GM12878 (cell line): Measurements from ENCODE around the gene DDX11. TPM values are rescaled to one million over a fixed set of nuclear protein-coding genes. Genes with fewer than 3 reads are reported as not detected.
"Not testable (repeated sequence)": the region's sequence is repeated elsewhere in the genome, so short reads cannot be mapped to it uniquely, and the experiment has no call there.

Source experiments
- ATAC-seq: fragments of 200-7000 bp; cut with Tn5 transposase; 3 replicates; pipeline ENCODE4 v1.9.1; 2020; ENCODE audit warnings: mild to moderate bottlenecking, moderate library complexity
- BruUV-seq: library from RNA; stranded (reverse); fragments of 400-500 nt; replicated peaks from 2 replicates; lab custom pipeline; 2021; lab: Mats Ljungman, UMichigan
- CTCF ChIA-PET: fragments of 300-600 bp; sonication (Branson Sonifier 250); formaldehyde crosslinking; extraction: SDS; loops from one replicate; lab custom pipeline; 2021; ENCODE audit warnings: inconsistent platforms; lab: Yijun Ruan, JAX
- POLR2A ChIA-PET: fragments of 350-600 bp; formaldehyde crosslinking; extraction: SDS; loops from one replicate; lab custom pipeline; 2021; ENCODE audit warnings: inconsistent platforms; lab: Charles Lee
- RAD21 ChIA-PET: fragments of 300-600 bp; sonication (Branson Sonifier 250); formaldehyde crosslinking; loops from one replicate; lab custom pipeline; 2023; ENCODE audit warnings: antibody characterized with exemption; ENCODE audit not compliant: unreplicated experiment; lab: Charles Lee
- SMC1A ChIA-PET: fragments of 300-600 bp; sonication (Branson Sonifier 250); formaldehyde crosslinking; loops from one replicate; lab custom pipeline; 2023; ENCODE audit not compliant: unreplicated experiment, uncharacterized antibody; lab: Charles Lee
- DNase-seq: peaks from one replicate; pipeline ENCODE4 v3.0.0-alpha.2; 2011; ENCODE audit warnings: low read depth, low spot score
- FAIRE-seq: peaks from 3 replicates; lab custom pipeline; 2011; peaks lifted over from hg19 to GRCh38; lab: Jason Lieb, UNC
- H2AFZ ChIP-seq: 2 replicates; pipeline ENCODE4 v1.6.0; 2011; ENCODE audit warnings: low read depth, low read length, control low read depth; ENCODE audit not compliant: control insufficient read depth
- H3K27ac ChIP-seq: 2 replicates; pipeline ENCODE4 v1.5.1; 2011; ENCODE audit warnings: control low read depth; ENCODE audit not compliant: control insufficient read depth, insufficient read depth
- H3K27me3 ChIP-seq, 2 experiments: replicated peaks in 1 of 2; 2 replicates each; pipeline versions ENCODE4 v1.6.0 to v1.6.1; 2011; ENCODE audit warnings: low read length in 1 of 2; ENCODE audit not compliant: control insufficient read depth in 2 of 2, insufficient read depth in 2 of 2
- H3K36me3 ChIP-seq, 2 experiments: 2 replicates each; pipeline ENCODE4 v1.5.1; 2011; ENCODE audit warnings: low read length in 1 of 2; ENCODE audit not compliant: control insufficient read depth in 2 of 2, insufficient read depth in 2 of 2
- H3K4me1 ChIP-seq: 2 replicates; pipeline ENCODE4 v1.6.1; 2011; ENCODE audit warnings: mild to moderate bottlenecking, low read length, moderate library complexity, mixed read lengths; ENCODE audit not compliant: control insufficient read depth, insufficient read depth
- H3K4me2 ChIP-seq: 2 replicates; pipeline ENCODE4 v1.6.0; 2011; ENCODE audit warnings: control low read depth; ENCODE audit not compliant: control insufficient read depth, insufficient read depth
- H3K4me3 ChIP-seq: fragments of 200-600 bp; sonication (generic); 2 replicates; pipeline ENCODE4 v1.5.1; 2016
- H3K79me2 ChIP-seq: 2 replicates; pipeline ENCODE4 v1.6.0; 2011; ENCODE audit warnings: low read length; ENCODE audit not compliant: control insufficient read depth, insufficient read depth
- H3K9ac ChIP-seq: 2 replicates; pipeline ENCODE4 v1.8.0; 2011; ENCODE audit warnings: low read length, control low read depth, mixed read lengths; ENCODE audit not compliant: control insufficient read depth, insufficient read depth
- H3K9me3 ChIP-seq: replicated peaks from 3 replicates; pipeline ENCODE4 v1.5.1; 2011; ENCODE audit warnings: mild to moderate bottlenecking, low read length; ENCODE audit not compliant: control insufficient read depth, insufficient read depth
- H4K20me1 ChIP-seq: 2 replicates; pipeline ENCODE4 v1.6.0; 2011; ENCODE audit not compliant: control insufficient read depth, insufficient read depth
- WGBS: methylation state at CpG from one replicate; pipeline ENCODE4 v1.1.6; 2016; ENCODE audit warnings: low lambda C conversion rate; ENCODE audit not compliant: insufficient replicate concordance, insufficient coverage; ENCODE audit errors: missing lambda C conversion rate; 5-methylcytosine and 5-hydroxymethylcytosine counted together
- in situ Hi-C: fragments of 300-500 bp; cut with MboI; formaldehyde crosslinking; loops from 9 replicates; pipeline ENCODE4 v1.14.3; 2018; ENCODE audit warnings: mixed read lengths
- intact Hi-C: fragments of 100-400 bp; cut with micrococcal nuclease; formaldehyde crosslinking; loops from one replicate; pipeline ENCODE4 v1.14.2; 2022; ENCODE audit not compliant: unreplicated experiment
- polyA plus RNA-seq, 11 experiments: library from polyadenylated mRNA; depleted of rRNA in 4 of 11; unstranded in 6 of 11; stranded (reverse) in 5 of 11; fragments of >200 nt; fragmentation: Nextera tagmentation in 4 of 11; fragmentation: Illumina TruSeq in 1 of 11; extraction: Ambion mirVana in 4 of 11; extraction: Trizol in 1 of 11; gene quantifications; 1 replicate in 1 of 11; 2 replicates in 10 of 11; pipeline versions ENCODE4 v1.2.1 to v1.2.3, GENCODE V29; 2011 to 2016; ENCODE audit warnings: inconsistent platforms in 2 of 11, missing spikeins in 2 of 11, low read depth in 1 of 11
- total RNA-seq, 4 experiments: library from RNA; depleted of rRNA in 3 of 4; stranded (reverse); fragments of >200 nt in 3 of 4; fragmentation: Illumina TruSeq in 1 of 4; extraction: Trizol in 1 of 4; gene quantifications; 2 replicates each; pipeline versions ENCODE4 v1.2.1 to v1.2.3, GENCODE V29; 2013 to 2021

Gene DDX11
- total and polyA plus RNA-seq, 10 of the 15 experiments (the other 5 are each of a cell fraction or from before 2014, with no cell fraction given): 3.8 to 94.2 (median 46.3) TPM

DNA sequence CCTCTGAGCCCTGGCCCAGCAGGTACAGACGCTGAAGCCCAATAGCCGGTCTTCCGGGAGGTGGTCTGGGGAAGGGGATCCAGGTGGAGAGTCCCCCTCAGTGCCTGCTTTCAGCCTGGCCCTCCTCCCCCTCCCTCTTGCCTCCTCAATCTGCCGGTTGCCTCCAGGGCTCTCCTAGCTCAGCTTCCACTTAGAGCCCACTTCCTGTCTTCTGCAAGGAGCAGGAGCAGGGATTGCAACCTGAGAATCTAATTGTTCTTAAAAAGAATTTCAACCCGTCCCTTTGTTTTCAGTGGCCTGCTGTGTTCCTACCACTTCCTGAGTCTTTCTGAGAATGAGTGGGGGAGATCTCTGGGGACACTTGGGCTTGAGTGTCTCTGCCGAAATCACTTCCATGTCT, 6.6 kb downstream of the DDX11 start:
- FAIRE-seq, H3K27ac ChIP-seq, H3K27me3 ChIP-seq, H3K4me3 ChIP-seq, BruUV-seq, POLR2A ChIA-PET, SMC1A ChIA-PET, DNase-seq, H3K36me3 ChIP-seq, RAD21 ChIA-PET, H3K9ac ChIP-seq, H3K4me2 ChIP-seq, H4K20me1 ChIP-seq, CTCF ChIA-PET, in situ Hi-C loops, intact Hi-C loops, H3K9me3 ChIP-seq, H2AFZ ChIP-seq, H3K4me1 ChIP-seq: not testable (repeated sequence)
- peaks cover 13% of the 10 kb centered on the region for H3K79me2 ChIP-seq
- WGBS: 60% methylated on average over 5 of the region's 6 CpGs
- ATAC-seq: peak; percentile 19

DNA sequence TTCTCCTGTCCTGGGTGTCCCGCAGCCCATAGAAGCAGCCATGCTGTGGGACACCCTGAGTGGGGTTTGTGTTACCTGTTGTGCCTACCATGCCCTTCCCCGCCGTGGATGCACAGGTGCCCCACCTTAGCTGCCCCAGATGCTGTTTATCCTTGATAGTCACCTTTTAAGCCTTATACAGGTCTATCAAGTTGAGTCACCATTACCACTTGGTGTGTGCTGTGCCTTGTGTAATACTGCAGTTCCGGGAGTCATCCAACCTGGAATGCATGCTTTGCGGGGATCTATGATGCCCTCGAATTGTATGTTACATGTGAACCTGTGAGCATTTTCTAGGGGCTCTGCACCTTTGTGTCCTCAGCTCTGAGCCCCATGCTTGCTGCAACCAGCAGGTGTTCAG, 7.6 kb downstream of the DDX11 start:
- DNase-seq, H3K4me3 ChIP-seq, H2AFZ ChIP-seq, H3K27ac ChIP-seq, RAD21 ChIA-PET, H3K9ac ChIP-seq, SMC1A ChIA-PET, ATAC-seq, H3K4me1 ChIP-seq, H3K79me2 ChIP-seq, intact Hi-C loops, H4K20me1 ChIP-seq, H3K36me3 ChIP-seq, BruUV-seq, H3K27me3 ChIP-seq, POLR2A ChIA-PET, H3K4me2 ChIP-seq, H3K9me3 ChIP-seq, CTCF ChIA-PET, FAIRE-seq, in situ Hi-C loops: not testable (repeated sequence)
- WGBS: 87% methylated on average over 6 of the region's 6 CpGs

DNA sequence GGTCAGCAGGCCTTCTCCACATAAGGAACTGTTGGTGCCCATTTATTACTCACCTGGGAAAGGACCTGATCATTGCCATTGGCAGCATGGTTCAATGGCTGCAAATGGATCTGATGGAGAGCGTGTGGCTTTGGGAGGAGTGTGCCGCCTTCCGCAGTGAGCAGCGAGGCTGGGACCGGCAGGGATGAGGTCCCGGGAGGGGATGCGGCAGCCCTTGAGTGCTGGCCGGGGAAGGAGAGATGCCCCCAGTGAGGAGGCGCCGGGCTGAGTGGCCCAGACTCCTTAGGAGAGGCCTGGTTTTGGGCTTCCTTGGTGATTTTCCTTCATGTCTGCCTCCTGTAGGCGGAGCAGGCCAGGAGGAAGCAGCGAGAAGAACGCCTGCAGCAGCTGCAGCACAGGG, 10.6 kb downstream of the DDX11 start:
- H3K4me3 ChIP-seq, CTCF ChIA-PET, H3K4me2 ChIP-seq, BruUV-seq, H3K9ac ChIP-seq, H3K27me3 ChIP-seq, H3K4me1 ChIP-seq, H2AFZ ChIP-seq, H3K9me3 ChIP-seq, intact Hi-C loops, H4K20me1 ChIP-seq, in situ Hi-C loops, RAD21 ChIA-PET, H3K79me2 ChIP-seq, ATAC-seq, H3K27ac ChIP-seq, FAIRE-seq, SMC1A ChIA-PET, POLR2A ChIA-PET, DNase-seq: not testable (repeated sequence)
- WGBS: 96% methylated on average over 13 of the region's 13 CpGs
- peaks cover 0 to 11% of the 10 kb centered on the region in 2 experiments; a peak in 2 of 4 replicates for H3K36me3 ChIP-seq

DNA sequence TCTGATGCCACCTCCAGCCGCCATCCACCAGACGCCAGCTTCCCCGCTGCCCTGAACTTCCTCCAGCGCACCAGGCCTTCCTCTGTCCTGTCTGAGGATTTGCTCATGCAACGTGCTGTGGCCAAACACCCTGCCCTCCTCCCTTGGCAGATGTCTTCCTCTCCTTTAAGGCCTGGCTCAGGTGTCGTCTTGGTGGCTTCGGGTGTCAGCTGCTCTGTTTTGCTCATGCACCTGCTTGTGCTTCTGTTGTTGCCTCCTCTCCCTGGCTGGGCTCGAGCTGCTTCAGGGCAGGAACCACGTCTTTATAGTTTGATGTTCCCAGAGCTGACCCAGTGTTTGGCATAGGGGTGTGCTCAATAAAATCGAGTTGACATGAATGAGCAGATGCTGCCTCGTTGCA, 12.4 kb downstream of the DDX11 start:
- H3K4me1 ChIP-seq, H2AFZ ChIP-seq, POLR2A ChIA-PET, H3K4me2 ChIP-seq, CTCF ChIA-PET, H3K4me3 ChIP-seq, BruUV-seq, H3K27ac ChIP-seq, RAD21 ChIA-PET, H3K9ac ChIP-seq, H3K79me2 ChIP-seq, H4K20me1 ChIP-seq, ATAC-seq, intact Hi-C loops, DNase-seq, in situ Hi-C loops, H3K27me3 ChIP-seq, H3K9me3 ChIP-seq, SMC1A ChIA-PET, FAIRE-seq: not testable (repeated sequence)
- 80% methylated on average over 8 of the region's 11 CpGs for WGBS
- peaks cover 0 to 12% of the 10 kb centered on the region in 2 experiments; a peak in 2 of 4 replicates for H3K36me3 ChIP-seq
